ENCODE measurements around the gene NR4A1. TPM values are rescaled to one million over a fixed set of nuclear protein-coding genes. Genes with fewer than 3 reads are reported as not detected.
A peak's percentile ranks its signal among the peaks of the same experiment; 100 is the strongest.

Gene NR4A1
- total and polyA plus RNA-seq, 10 donors: 11.8 to 113 (median 50.3) TPM

- TF ChIP-seq POLR2AphosphoS5 (IDR thresholded peaks at IDR 0.05) (no peak), POLR2A (IDR thresholded peaks at IDR 0.05) (no peak), CTCF (IDR thresholded peaks at IDR 0.05 in 8 of 11, conservative IDR thresholded peaks at IDR 0.05 in 3 of 11) (no peak)
- Histone ChIP-seq H3K27ac (peak overlapping the region; percentile 70 to 88 (median 79)), H3K4me1 (peaks cover 28 to 59% (median 42%) of the 10 kb centered on the region in 6 donors), H3K9me3 (no peaks in the 10 kb centered on the region), H3K36me3 (peaks cover 0 to 48% (median 23%) of the 10 kb centered on the region in 6 donors), H3K27me3 (replicated peaks in 1 of 7) (no peaks in the 10 kb centered on the region), H3K4me3 (peak overlapping the region in 6 of 8 donors; percentile 3 to 58 (median 20))
- intact Hi-C loops (cut with DNase I; ENCODE audit: low total_unique reads): no loop called here
- 54 to 84% (median 74%) methylated on average over 8 to 10 of the region's 10 CpGs for WGBS, 5 donors
- DNase-seq: no peak
Observed at GRCh38 chr12:52080403-52081251, 29.4 kb downstream of the NR4A1 start.

GRCh38 chr12:52081263-52081733, 30.1 kb downstream of the NR4A1 start:
- peaks cover 0 to 41% (median 19%) of the 10 kb centered on the region in 6 donors for H3K36me3 ChIP-seq
- TF ChIP-seq POLR2AphosphoS5 (IDR thresholded peaks at IDR 0.05) (peak; percentile 23 to 47 (median 45)), CTCF (IDR thresholded peaks at IDR 0.05 in 8 of 11, conservative IDR thresholded peaks at IDR 0.05 in 3 of 11) (no peak)
- peak overlapping the region in 4 of 8 donors; percentile 6 to 58 (median 25) for H3K4me3 ChIP-seq
- no peaks in the 10 kb centered on the region for H3K9me3 ChIP-seq
- DNase-seq: peak; percentile 91
- intact Hi-C loops (cut with DNase I; ENCODE audit: low total_unique reads): no loop called here
- H3K4me1 ChIP-seq: peaks cover 28 to 57% (median 40%) of the 10 kb centered on the region in 6 donors
- 10 to 32% (median 17%) methylated on average over 8 to 9 of the region's 9 CpGs for WGBS, 5 donors
- peak overlapping the region; percentile 70 to 88 (median 79) for H3K27ac ChIP-seq
- H3K27me3 ChIP-seq (replicated peaks in 1 of 7): no peaks in the 10 kb centered on the region

GRCh38 chr12:52082026-52082668, 30.9 kb downstream of the NR4A1 start:
- peak; percentile 69 to 79 (median 77) for TF ChIP-seq POLR2AphosphoS5 (IDR thresholded peaks at IDR 0.05)
- TF ChIP-seq POLR2A (IDR thresholded peaks at IDR 0.05): no peak
- Histone ChIP-seq H3K9me3 (no peaks in the 10 kb centered on the region), H3K36me3 (peaks cover 0 to 33% (median 10%) of the 10 kb centered on the region in 6 donors), H3K4me1 (peaks cover 28 to 57% (median 40%) of the 10 kb centered on the region in 6 donors), H3K4me3 (peak overlapping the region in 4 of 8 donors; percentile 6 to 58 (median 25)), H3K27ac (peak overlapping the region; percentile 70 to 88 (median 79)), H3K27me3 (replicated peaks in 1 of 7) (no peaks in the 10 kb centered on the region)
- WGBS, 5 donors: 45 to 69% (median 56%) methylated on average over 13 of the region's 13 CpGs
- DNase-seq: no peak
- intact Hi-C loops (cut with DNase I; ENCODE audit: low total_unique reads): loop anchor here (2.0 kb wide), 1 partner anchor 55 kb away; no protein-coding TSS in a partner anchor

GRCh38 chr12:52082669-52082987, 31.4 kb downstream of the NR4A1 start:
- 60 to 79% (median 73%) methylated on average over 3 to 4 of the region's 4 CpGs for WGBS, 5 donors
- Histone ChIP-seq H3K27ac (peak overlapping the region; percentile 48 to 88 (median 79)), H3K36me3 (peaks cover 0 to 28% (median 6%) of the 10 kb centered on the region in 6 donors), H3K9me3 (no peaks in the 10 kb centered on the region), H3K27me3 (replicated peaks in 1 of 7) (peaks cover 0 to 1% (median 0%) of the 10 kb centered on the region in 7 donors), H3K4me3 (no peak overlapping the region), H3K4me1 (peaks cover 28 to 57% (median 40%) of the 10 kb centered on the region in 6 donors)
- no peak for DNase-seq
- TF ChIP-seq POLR2A (IDR thresholded peaks at IDR 0.05) (no peak), POLR2AphosphoS5 (IDR thresholded peaks at IDR 0.05) (no peak), CTCF (IDR thresholded peaks at IDR 0.05 in 8 of 11, conservative IDR thresholded peaks at IDR 0.05 in 3 of 11) (no peak)
- intact Hi-C loops (cut with DNase I; ENCODE audit: low total_unique reads): loop anchor here (2.0 kb wide), 1 partner anchor 56 kb away; no protein-coding TSS in a partner anchor
